ENCODE measurements around the gene RHOXF2. TPM values are rescaled to one million over a fixed set of nuclear protein-coding genes. Genes with fewer than 3 reads are reported as not detected.
"Not testable (repeated sequence)": the region's sequence is repeated elsewhere in the genome, so short reads cannot be mapped to it uniquely, and the experiment has no call there.

RHOXF2 gene
- not detected in 2 replicates for total RNA-seq (2014; rRNA removed; shearing (Covaris generic); ENCODE audit: low replicate concordance)

GRCh38 chrX:120158313-120158712 lies at the start of gene RHOXF2:
RHOXF2 (plus strand) TSS chrX:120158613; CDS start chrX:120158751, 138 bp downstream.
- H3K27me3 ChIP-seq: not testable (repeated sequence)

GRCh38 chrX:120109378-120109777 lies 49.0 kb upstream of the RHOXF2 start:
- Histone ChIP-seq H3K4me3 (no peak overlapping the region), H3K27me3 (no peaks in the 10 kb centered on the region), H3K36me3 (no peaks in the 10 kb centered on the region), H3K9me3 (no peaks in the 10 kb centered on the region)
- no peak for DNase-seq

More at GRCh38 chrX:120158313-120158712, at the start of gene RHOXF2:
- H3K9me3 ChIP-seq, DNase-seq, H3K36me3 ChIP-seq, H3K4me3 ChIP-seq: not testable (repeated sequence)

- Histone ChIP-seq H3K36me3 (no peaks in the 10 kb centered on the region), H3K9me3 (no peaks in the 10 kb centered on the region), H3K4me3 (no peak overlapping the region), H3K27me3 (no peaks in the 10 kb centered on the region)
- DNase-seq: no peak
These were observed 46.8 kb upstream of the RHOXF2 start for GRCh38 chrX:120111611-120112010.

GRCh38 chrX:120115438-120115963 lies 42.9 kb upstream of the RHOXF2 start, which contains the start of gene RHOXF1:
RHOXF1 (minus strand) TSS chrX:120115913; CDS start chrX:120115862, 51 bp downstream.
- DNase-seq: no peak
- Histone ChIP-seq H3K4me3 (no peak within 1 kb of the TSS), H3K9me3 (no peaks in the 10 kb centered on the region), H3K27me3 (no peaks in the 10 kb centered on the region), H3K36me3 (no peaks in the 10 kb centered on the region)

- Histone ChIP-seq H3K36me3 (no peaks in the 10 kb centered on the region), H3K9me3 (no peaks in the 10 kb centered on the region), H3K4me3 (no peak overlapping the region), H3K27me3 (no peaks in the 10 kb centered on the region)
- DNase-seq: peak; percentile 62
These were observed 38.2 kb upstream of the RHOXF2 start for GRCh38 chrX:120120223-120120622.

GRCh38 chrX:120125444-120125843 lies 33.0 kb upstream of the RHOXF2 start:
- DNase-seq: no peak
- Histone ChIP-seq H3K9me3 (no peaks in the 10 kb centered on the region), H3K4me3 (no peak overlapping the region), H3K27me3 (no peaks in the 10 kb centered on the region), H3K36me3 (no peaks in the 10 kb centered on the region)

- H3K9me3 ChIP-seq, DNase-seq, H3K4me3 ChIP-seq, H3K36me3 ChIP-seq, H3K27me3 ChIP-seq: not testable (repeated sequence)
These were observed 30.0 kb upstream of the RHOXF2 start for GRCh38 chrX:120128306-120128846.

GRCh38 chrX:120136128-120136527 lies 22.3 kb upstream of the RHOXF2 start:
- Histone ChIP-seq H3K4me3 (no peak overlapping the region), H3K27me3 (no peaks in the 10 kb centered on the region), H3K9me3 (no peaks in the 10 kb centered on the region), H3K36me3 (no peaks in the 10 kb centered on the region)
- no peak for DNase-seq

- Histone ChIP-seq H3K36me3 (no peaks in the 10 kb centered on the region), H3K4me3 (no peak overlapping the region), H3K9me3 (no peaks in the 10 kb centered on the region), H3K27me3 (no peaks in the 10 kb centered on the region)
- no peak for DNase-seq
These were observed 21.6 kb upstream of the RHOXF2 start for GRCh38 chrX:120136840-120137239.

GRCh38 chrX:120137439-120137838 lies 21.0 kb upstream of the RHOXF2 start:
- DNase-seq: no peak

GRCh38 chrX:120140293-120140981 lies 18.0 kb upstream of the RHOXF2 start:
- DNase-seq: no peak
- Histone ChIP-seq H3K36me3 (no peaks in the 10 kb centered on the region), H3K4me3 (no peak overlapping the region), H3K9me3 (no peaks in the 10 kb centered on the region), H3K27me3 (no peaks in the 10 kb centered on the region)

More at GRCh38 chrX:120137439-120137838, 21.0 kb upstream of the RHOXF2 start:
- Histone ChIP-seq H3K9me3 (no peaks in the 10 kb centered on the region), H3K4me3 (0 out of 2 replicates have a peak overlapping the region, but pooled peaks have one; percentile 18), H3K36me3 (no peaks in the 10 kb centered on the region), H3K27me3 (no peaks in the 10 kb centered on the region)

- DNase-seq: no peak
- H3K27me3 ChIP-seq: no peaks in the 10 kb centered on the region
- H3K4me3 ChIP-seq: no peak overlapping the region
- no peaks in the 10 kb centered on the region for H3K36me3 ChIP-seq
- no peaks in the 10 kb centered on the region for H3K9me3 ChIP-seq
These were observed 14.1 kb upstream of the RHOXF2 start for GRCh38 chrX:120144178-120144844.

- Histone ChIP-seq H3K27me3 (no peaks in the 10 kb centered on the region), H3K4me3 (no peak overlapping the region), H3K9me3 (no peaks in the 10 kb centered on the region), H3K36me3 (no peaks in the 10 kb centered on the region)
- DNase-seq: no peak
These were observed 13.0 kb upstream of the RHOXF2 start for GRCh38 chrX:120145295-120145925.

GRCh38 chrX:120146323-120146722 lies 12.1 kb upstream of the RHOXF2 start:
- not testable (repeated sequence) for DNase-seq, H3K27me3 ChIP-seq

GRCh38 chrX:120147537-120147936 lies 10.9 kb upstream of the RHOXF2 start:
- no peaks in the 10 kb centered on the region for H3K27me3 ChIP-seq
- no peak overlapping the region for H3K4me3 ChIP-seq
- DNase-seq: no peak
- H3K36me3 ChIP-seq: no peaks in the 10 kb centered on the region
- no peaks in the 10 kb centered on the region for H3K9me3 ChIP-seq

More at GRCh38 chrX:120146323-120146722, 12.1 kb upstream of the RHOXF2 start:
- not testable (repeated sequence) for H3K36me3 ChIP-seq, H3K9me3 ChIP-seq, H3K4me3 ChIP-seq

GRCh38 chrX:120150109-120150744 lies 8.2 kb upstream of the RHOXF2 start:
- DNase-seq: not testable (repeated sequence)

More at GRCh38 chrX:120150109-120150744, 8.2 kb upstream of the RHOXF2 start:
- H3K4me3 ChIP-seq, H3K27me3 ChIP-seq, H3K9me3 ChIP-seq, H3K36me3 ChIP-seq: not testable (repeated sequence)
